Right lobe of liver (tissue), 6 donors: ENCODE measurements around the gene GRAMD2A. TPM values are rescaled to one million over a fixed set of nuclear protein-coding genes. Genes with fewer than 3 reads are reported as not detected.

Experiments
- ATAC-seq, 4 donors: fragments of 200-7000 bp; cut with Tn5 transposase; one replicate each; pipeline ENCODE4 v1.9.1; 2020; ENCODE audit warnings: mild to moderate bottlenecking in 4 of 4, moderate library complexity in 4 of 4
- DNase-seq, 3 donors: peaks; one replicate each; pipeline ENCODE4 v3.0.0-alpha.2; 2020
- H3K27ac ChIP-seq, 3 donors: fragments of 200-600 bp; one replicate each; pipeline ENCODE4 v1.8.0; 2022
- H3K27me3 ChIP-seq, 2 donors: fragments of 200-600 bp; one replicate each; pipeline ENCODE4 v1.8.0; 2022
- H3K36me3 ChIP-seq, 4 donors: fragments of 200-600 bp; sonication (generic) in 1 of 4; one replicate each; pipeline versions ENCODE4 v1.5.1 to v1.8.0; 2017 to 2022; ENCODE audit warnings: control low read depth in 1 of 4
- H3K4me1 ChIP-seq, 4 donors: fragments of 200-600 bp; sonication (generic) in 1 of 4; one replicate each; pipeline versions ENCODE4 v1.5.1 to v1.8.0; 2017 to 2022; ENCODE audit warnings: control low read depth in 1 of 4
- H3K4me3 ChIP-seq, 3 donors: fragments of 200-600 bp; one replicate each; pipeline ENCODE4 v1.8.0; 2022
- H3K9me3 ChIP-seq, 4 donors: fragments of 200-600 bp; sonication (generic) in 1 of 4; one replicate each; pipeline versions ENCODE4 v1.5.1 to v1.8.0; 2017 to 2022; ENCODE audit warnings: control low read depth in 1 of 4
- CTCF ChIP-seq, 4 donors: fragments of 200-600 bp in 3 of 4; fragments of 450-650 bp in 1 of 4; IDR thresholded peaks; one replicate each; pipeline versions ENCODE4 v1.5.1 to v1.8.0; 2016 to 2022; ENCODE audit warnings: antibody characterized with exemption in 4 of 4, mild to moderate bottlenecking in 2 of 4
- POLR2A ChIP-seq: fragments of 450-650 bp; IDR thresholded peaks from one replicate; pipeline ENCODE4 v1.6.1; 2017; ENCODE audit warnings: antibody characterized with exemption, mild to moderate bottlenecking
- WGBS: methylation state at CpG from one replicate; pipeline ENCODE4 v1.1.6; 2018; ENCODE audit warnings: low coverage, low lambda C conversion rate; ENCODE audit not compliant: insufficient coverage; ENCODE audit errors: missing lambda C conversion rate; 5-methylcytosine and 5-hydroxymethylcytosine counted together
- intact Hi-C, 2 donors: fragments of 100-400 bp; cut with DNase I; formaldehyde crosslinking; loops; one replicate each; pipeline versions ENCODE4 v1.11.2 to v1.14.1; 2022
- total RNA-seq, 6 experiments: library from RNA; depleted of rRNA in 2 of 6; stranded (reverse); fragments of >200 nt in 2 of 6; fragmentation: NEBNext Ultra II Directional in 3 of 6; extraction: Animal tissue kit (Norgen Biotek cat#: 25700) in 3 of 6; gene quantifications; one replicate each; pipeline versions ENCODE4 v1.1.0 to v1.2.4, GENCODE V29; 2016 to 2023
- donor health status: DM: no; HTN: yes; CAD: no.
- donor health status: DM: no; HTN: no; CAD: no.
- donor health status: DM: no; HTN: no; CAD: no.
- donor health status: DM: no; HTN: yes; CAD: no.
- donor health status: DM: no; HTN: yes; CAD: no.

The GRAMD2A gene
- total RNA-seq, 6 experiments from 2014 or later: not detected

- Histone ChIP-seq H3K9me3 (no peaks in the 10 kb centered on the region), H3K36me3 (peaks cover 0 to 43% (median 9%) of the 10 kb centered on the region in 4 donors), H3K27me3 (peaks cover 0 to 3% of the 10 kb centered on the region in 2 donors), H3K4me1 (peaks cover 0 to 11% (median 0%) of the 10 kb centered on the region in 4 donors), H3K27ac (no peak overlapping the region), H3K4me3 (no peak overlapping the region)
- no peak for ATAC-seq
- intact Hi-C loops: loop anchor here in 1 of 2 donors (10.0 kb wide), 1 partner anchor 77 kb away; no protein-coding TSS in a partner anchor
- no peak for DNase-seq
- TF ChIP-seq CTCF (IDR thresholded peaks at IDR 0.05) (no peak), POLR2A (no peak)
Observed at GRCh38 chr15:72207558-72208085, 10.0 kb upstream of the GRAMD2A start.

- ATAC-seq (no peak), DNase-seq (no peak)
- no peak overlapping the region for H3K4me3 ChIP-seq
- no peak overlapping the region for H3K27ac ChIP-seq
- no peak for TF ChIP-seq POLR2A
- no peak for TF ChIP-seq CTCF (IDR thresholded peaks at IDR 0.05)
- H3K4me1 ChIP-seq: peaks cover 0 to 11% (median 0%) of the 10 kb centered on the region in 4 donors
- intact Hi-C loops: loop anchor here in 1 of 2 donors (10.0 kb wide), 1 partner anchor 78 kb away; no protein-coding TSS in a partner anchor
- WGBS: 71% methylated on average over 1 of the region's 5 CpGs
- H3K9me3 ChIP-seq: no peaks in the 10 kb centered on the region
- H3K27me3 ChIP-seq: peaks cover 0 to 3% of the 10 kb centered on the region in 2 donors
- peaks cover 0 to 40% (median 9%) of the 10 kb centered on the region in 4 donors for H3K36me3 ChIP-seq
Observed at GRCh38 chr15:72206677-72207000, 9.1 kb upstream of the GRAMD2A start.

GRCh38 chr15:72205896-72206676, 8.5 kb upstream of the GRAMD2A start:
- peaks cover 0 to 3% of the 10 kb centered on the region in 2 donors for H3K27me3 ChIP-seq
- H3K9me3 ChIP-seq: no peaks in the 10 kb centered on the region
- intact Hi-C loops: loop anchor here in 1 of 2 donors (10.0 kb wide), 1 partner anchor 79 kb away; no protein-coding TSS in a partner anchor
- H3K36me3 ChIP-seq: peaks cover 0 to 40% (median 9%) of the 10 kb centered on the region in 4 donors
- no peak overlapping the region for H3K27ac ChIP-seq
- WGBS: 92% methylated on average over 8 of the region's 10 CpGs
- H3K4me3 ChIP-seq: no peak overlapping the region
- TF ChIP-seq POLR2A (no peak), CTCF (IDR thresholded peaks at IDR 0.05) (no peak)
- no peak for DNase-seq
- H3K4me1 ChIP-seq: peaks cover 0 to 8% (median 0%) of the 10 kb centered on the region in 4 donors
- ATAC-seq: no peak

- no peaks in the 10 kb centered on the region for H3K4me1 ChIP-seq
- ATAC-seq: no peak
Observed at GRCh38 chr15:72205273-72205672, 7.7 kb upstream of the GRAMD2A start.

More at GRCh38 chr15:72205273-72205672, 7.7 kb upstream of the GRAMD2A start:
- WGBS: 69% methylated on average over 2 of the region's 2 CpGs
- DNase-seq: no peak
- intact Hi-C loops: loop anchor here in 1 of 2 donors (10.0 kb wide), 1 partner anchor 80 kb away; no protein-coding TSS in a partner anchor
- TF ChIP-seq POLR2A: no peak
- TF ChIP-seq CTCF (IDR thresholded peaks at IDR 0.05): no peak
- no peaks in the 10 kb centered on the region for H3K9me3 ChIP-seq
- no peak overlapping the region for H3K27ac ChIP-seq
- H3K27me3 ChIP-seq: peaks cover 0 to 3% of the 10 kb centered on the region in 2 donors
- peaks cover 0 to 40% (median 9%) of the 10 kb centered on the region in 4 donors for H3K36me3 ChIP-seq
- no peak overlapping the region for H3K4me3 ChIP-seq
